ENCODE results near the gene TPCN1.

GRCh38 chr12:113322343-113322742, 101.1 kb downstream of the TPCN1 start:
- no peak for TF ChIP-seq CTCF (IDR thresholded peaks at IDR 0.05; ENCODE audit: poor library complexity)
- TF ChIP-seq EZH2 (IDR thresholded peaks at IDR 0.05; ENCODE audit: borderline replicate concordance): no peak

Measured in hepatocyte (in vitro differentiated cells).